ENCODE data around the gene FADS1.

FADS1 gene

GRCh38 chr11:61793083-61793828 is 23.5 kb downstream of the FADS1 start:
- DNase-seq, result no peak

GRCh38 chr11:61792310-61793082 is 24.3 kb downstream of the FADS1 start, which contains the start of the genes FEN1 and TMEM258:
Gene FEN1, plus strand, starts transcription at chr11:61792911. Its CDS starts 2,451 bp downstream, at chr11:61795362.
Gene TMEM258, minus strand, starts transcription at chr11:61792599. Its CDS starts 41 bp downstream, at chr11:61792558.
- peak; percentile 93 for DNase-seq

GRCh38 chr11:61791737-61792309 is 25.0 kb downstream of the FADS1 start:
- DNase-seq, result peak; percentile 69

- DNase-seq, result peak; percentile 79
Observed at GRCh38 chr11:61787928-61788491, 28.8 kb downstream of the FADS1 start.

GRCh38 chr11:61785837-61786402 is 30.9 kb downstream of the FADS1 start:
- DNase-seq, result no peak

GRCh38 chr11:61784506-61784805 is 32.3 kb downstream of the FADS1 start:
- no peak for DNase-seq

GRCh38 chr11:61783717-61784505 is 32.9 kb downstream of the FADS1 start:
- DNase-seq, result no peak

GRCh38 chr11:61782841-61783240 is 34.0 kb downstream of the FADS1 start:
- no peak for DNase-seq

- no peak for DNase-seq
Observed at GRCh38 chr11:61782299-61782698, 34.5 kb downstream of the FADS1 start.

GRCh38 chr11:61781585-61781984 is 35.2 kb downstream of the FADS1 start:
- no peak for DNase-seq

GRCh38 chr11:61780581-61781162 is 36.1 kb downstream of the FADS1 start:
- no peak for DNase-seq

- no peak for DNase-seq
Observed at GRCh38 chr11:61779666-61780525, 36.9 kb downstream of the FADS1 start.

GRCh38 chr11:61778920-61779650 is 37.7 kb downstream of the FADS1 start:
- DNase-seq, result no peak

GRCh38 chr11:61778357-61778886 is 38.4 kb downstream of the FADS1 start:
- no peak for DNase-seq

GRCh38 chr11:61777234-61778090 is 39.3 kb downstream of the FADS1 start:
- peak; percentile 33 for DNase-seq

- DNase-seq, result peak; percentile 73
Observed at GRCh38 chr11:61776561-61777075, 40.2 kb downstream of the FADS1 start.

- no peak for DNase-seq
Observed at GRCh38 chr11:61775606-61776554, 40.9 kb downstream of the FADS1 start.
